Thyroid gland (tissue), 4 donors: Measurements from ENCODE around the gene PAQR5.

Source experiments
- POLR2A ChIP-seq, 2 donors: fragments of 450-650 bp; IDR thresholded peaks; one replicate each; pipeline ENCODE4 v1.6.1; 2017; ENCODE audit warnings: antibody characterized with exemption in 2 of 2, mild to moderate bottlenecking in 2 of 2, moderate library complexity in 1 of 2
- TF ChIP-seq, protein P1 (sequence below), 6 experiments: fragments of 200-600 bp in 3 of 6; fragments of 450-650 bp in 3 of 6; sonication (generic) in 3 of 6; IDR thresholded peaks; one replicate each; pipeline ENCODE4 v1.5.1; 2016 to 2019; ENCODE audit warnings: antibody characterized with exemption in 6 of 6, mild to moderate bottlenecking in 2 of 6, inconsistent platforms in 1 of 6, moderate library complexity in 1 of 6

DNA sequence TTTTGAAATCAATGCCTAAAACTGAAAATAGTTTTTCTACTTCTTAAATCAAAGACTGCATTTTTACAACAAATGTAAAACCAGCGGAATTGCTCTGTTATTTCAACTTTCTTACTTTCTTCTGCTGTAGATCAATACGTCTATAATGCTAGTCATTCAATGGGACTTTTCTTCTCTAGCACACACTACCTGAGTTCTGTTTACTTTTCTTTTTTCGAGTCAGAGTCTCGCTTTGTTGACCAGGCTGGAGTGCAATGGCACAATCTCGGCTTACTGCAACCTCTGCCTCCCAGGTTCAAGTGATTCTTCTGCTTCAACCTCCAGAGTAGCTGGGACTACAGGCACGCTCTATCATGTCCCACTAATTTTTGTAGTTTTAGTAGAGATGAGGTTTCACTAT lies 74.7 kb downstream of the PAQR5 start:
- TF ChIP-seq, protein P1, sequence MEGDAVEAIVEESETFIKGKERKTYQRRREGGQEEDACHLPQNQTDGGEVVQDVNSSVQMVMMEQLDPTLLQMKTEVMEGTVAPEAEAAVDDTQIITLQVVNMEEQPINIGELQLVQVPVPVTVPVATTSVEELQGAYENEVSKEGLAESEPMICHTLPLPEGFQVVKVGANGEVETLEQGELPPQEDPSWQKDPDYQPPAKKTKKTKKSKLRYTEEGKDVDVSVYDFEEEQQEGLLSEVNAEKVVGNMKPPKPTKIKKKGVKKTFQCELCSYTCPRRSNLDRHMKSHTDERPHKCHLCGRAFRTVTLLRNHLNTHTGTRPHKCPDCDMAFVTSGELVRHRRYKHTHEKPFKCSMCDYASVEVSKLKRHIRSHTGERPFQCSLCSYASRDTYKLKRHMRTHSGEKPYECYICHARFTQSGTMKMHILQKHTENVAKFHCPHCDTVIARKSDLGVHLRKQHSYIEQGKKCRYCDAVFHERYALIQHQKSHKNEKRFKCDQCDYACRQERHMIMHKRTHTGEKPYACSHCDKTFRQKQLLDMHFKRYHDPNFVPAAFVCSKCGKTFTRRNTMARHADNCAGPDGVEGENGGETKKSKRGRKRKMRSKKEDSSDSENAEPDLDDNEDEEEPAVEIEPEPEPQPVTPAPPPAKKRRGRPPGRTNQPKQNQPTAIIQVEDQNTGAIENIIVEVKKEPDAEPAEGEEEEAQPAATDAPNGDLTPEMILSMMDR (IDR thresholded peaks at IDR 0.05), result no peak
- no peak for TF ChIP-seq POLR2A (IDR thresholded peaks at IDR 0.05)
